Measurements from ENCODE around the gene CHD2. TPM values are rescaled to one million over a fixed set of nuclear protein-coding genes. Genes with fewer than 3 reads are reported as not detected.
"Not testable (repeated sequence)": the region's sequence is repeated elsewhere in the genome, so short reads cannot be mapped to it uniquely, and the experiment has no call there.

CHD2 gene
- total RNA-seq, 1 donor from 2014 or later, result 63.4 TPM

DNA sequence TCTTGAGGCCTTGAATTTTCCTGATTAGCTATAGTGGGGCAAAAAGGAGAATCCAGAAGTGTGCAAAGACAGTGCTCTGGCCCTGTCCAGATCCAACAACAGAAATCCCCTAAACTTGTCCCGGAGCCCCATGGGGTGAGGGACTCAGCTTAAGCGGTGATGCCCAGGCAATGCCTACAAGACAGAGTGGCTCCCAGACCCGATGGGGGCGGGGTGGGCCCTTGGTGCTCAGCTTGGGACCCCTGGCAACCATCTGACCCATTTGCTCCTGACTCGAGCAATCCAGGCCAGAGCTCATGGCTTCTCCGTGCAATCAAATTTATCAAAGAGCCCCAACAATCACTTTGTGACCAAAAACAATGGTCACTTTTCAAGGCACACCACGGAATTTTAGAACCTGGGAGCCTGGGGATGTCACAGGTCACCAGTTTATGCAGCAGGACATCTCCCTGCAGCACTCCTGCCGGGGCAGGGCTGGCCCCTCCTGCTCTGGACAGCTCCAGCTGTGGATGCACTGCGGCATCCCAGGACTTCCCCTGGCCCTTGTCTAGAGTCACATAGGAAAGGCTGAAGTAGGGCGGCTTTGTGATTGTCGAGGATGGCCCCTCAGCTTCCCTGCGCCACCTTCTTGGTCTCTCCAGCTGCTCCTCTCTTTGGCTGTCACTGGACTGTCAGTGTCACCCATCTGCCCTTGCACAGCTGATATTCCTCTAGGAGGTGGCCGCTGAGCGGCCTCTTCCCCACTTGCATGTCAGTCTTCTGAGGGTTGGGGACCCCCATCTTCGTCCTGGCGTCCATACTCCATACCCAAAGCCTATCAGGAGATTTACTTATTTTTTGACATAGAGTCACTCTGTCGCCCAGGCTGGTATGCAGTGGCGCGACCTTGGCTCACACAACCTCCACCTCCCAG lies 160.5 kb downstream of the CHD2 start:
- no peak for DNase-seq (ENCODE audit: extremely low read depth, low read depth, low spot score)

- not testable (repeated sequence) for DNase-seq (ENCODE audit: extremely low read depth, low read depth, low spot score)
Measured at GRCh38 chr15:93062628-93063261, 162.6 kb downstream of the CHD2 start.

DNA sequence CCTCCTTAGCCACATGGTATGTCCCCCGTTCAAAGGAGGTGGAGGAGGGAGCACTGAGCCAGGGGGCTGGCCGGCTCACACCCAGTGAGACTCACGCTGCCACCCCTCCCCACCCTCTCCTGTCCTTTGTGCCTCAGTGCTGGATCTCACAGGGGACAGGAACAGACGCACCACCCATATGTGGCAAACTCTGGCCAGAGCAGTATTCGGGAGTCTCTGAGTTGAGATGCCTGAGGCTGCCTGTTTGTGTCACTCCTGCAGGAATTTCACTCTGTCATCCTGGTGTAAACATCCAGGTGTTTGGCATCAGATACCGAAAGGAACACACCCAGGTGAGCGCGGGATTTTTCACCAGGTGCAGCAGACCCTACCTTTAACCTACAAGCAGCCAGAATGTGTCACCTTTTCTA lies 163.1 kb downstream of the CHD2 start:
- DNase-seq (ENCODE audit: extremely low read depth, low read depth, low spot score), result no peak

- DNase-seq (ENCODE audit: extremely low read depth, low read depth, low spot score), result no peak
Measured at GRCh38 chr15:93063796-93064690, 163.9 kb downstream of the CHD2 start.

DNA sequence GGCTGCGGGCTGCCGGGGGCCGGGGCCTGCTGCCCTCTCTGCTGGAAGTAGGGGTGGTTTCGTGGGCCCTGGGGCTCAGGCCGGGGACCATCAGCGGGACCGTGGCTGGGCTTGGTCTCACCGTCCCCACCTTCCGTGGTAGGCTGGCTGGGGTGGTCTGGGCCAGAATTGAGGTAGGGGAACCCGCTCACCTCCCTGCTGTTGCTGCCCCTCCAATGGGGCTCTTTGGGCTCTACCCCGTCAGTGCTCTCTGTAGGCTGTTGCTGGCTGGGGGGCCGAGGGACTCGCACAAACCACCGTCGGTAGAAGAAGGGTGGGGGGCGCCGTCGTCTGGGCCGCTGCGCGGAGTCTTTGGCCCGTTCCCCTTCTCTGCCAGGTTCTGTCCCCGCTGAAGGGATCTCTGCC lies 165.5 kb downstream of the CHD2 start:
- DNase-seq (ENCODE audit: extremely low read depth, low read depth, low spot score), result no peak

DNA sequence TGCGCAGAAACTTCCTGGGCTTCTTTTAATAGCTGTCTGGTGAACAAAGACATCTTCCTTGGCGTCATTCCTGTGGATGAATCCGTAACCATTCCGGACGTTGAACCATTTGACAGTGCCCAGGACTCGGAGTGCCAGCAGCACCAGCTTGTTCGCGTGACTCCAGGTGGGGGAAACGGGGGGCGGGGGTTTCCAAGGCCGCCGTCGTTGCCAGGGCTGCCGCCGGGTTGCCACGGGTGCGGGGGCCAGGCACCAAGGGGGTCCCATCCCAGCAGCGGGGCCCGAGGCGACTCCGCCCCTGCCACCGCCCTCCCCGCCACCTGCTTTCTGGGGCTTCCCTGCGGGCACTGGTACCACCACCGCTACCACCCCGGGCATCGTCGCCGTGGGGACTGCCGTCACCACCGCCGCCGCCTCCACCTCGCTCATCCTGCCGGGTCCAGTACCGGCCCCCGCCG lies 166.1 kb downstream of the CHD2 start:
- no peak for DNase-seq (ENCODE audit: extremely low read depth, low read depth, low spot score)

GRCh38 chr15:93066834-93067648 lies 166.9 kb downstream of the CHD2 start:
- no peak for DNase-seq (ENCODE audit: extremely low read depth, low read depth, low spot score)

GRCh38 chr15:93067649-93068085 lies 167.5 kb downstream of the CHD2 start:
- DNase-seq (ENCODE audit: extremely low read depth, low read depth, low spot score), result no peak

DNA sequence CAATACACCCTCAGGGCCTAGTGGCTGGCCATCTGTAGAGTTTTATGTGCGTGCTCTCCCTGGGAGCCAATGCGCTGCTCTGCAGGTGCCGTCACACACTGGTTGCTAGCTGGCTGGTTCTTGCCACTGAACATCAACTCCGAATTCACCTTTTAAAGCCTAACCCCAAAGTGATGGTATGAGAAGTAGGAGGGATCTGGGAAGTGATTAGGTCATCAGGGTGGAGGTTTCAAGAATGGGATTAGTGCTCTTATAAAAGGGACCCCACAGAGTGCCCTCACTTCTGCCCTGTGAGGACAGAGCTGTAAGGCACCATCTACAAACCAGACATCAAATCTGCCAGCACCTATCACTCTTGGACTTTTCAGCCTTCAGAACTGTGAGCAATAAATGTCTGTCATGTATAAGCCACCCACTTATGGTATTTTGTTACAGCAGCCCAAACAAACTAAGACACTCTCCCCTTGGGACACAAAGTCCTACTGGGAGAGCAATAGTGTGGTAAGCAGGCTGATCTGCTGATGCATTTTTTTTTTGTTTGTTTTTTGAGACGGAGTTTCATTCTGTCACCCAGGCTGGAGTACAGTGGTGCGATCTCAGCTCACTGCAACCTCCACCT lies 168.6 kb downstream of the CHD2 start:
- no peak for DNase-seq (ENCODE audit: extremely low read depth, low read depth, low spot score)

DNA sequence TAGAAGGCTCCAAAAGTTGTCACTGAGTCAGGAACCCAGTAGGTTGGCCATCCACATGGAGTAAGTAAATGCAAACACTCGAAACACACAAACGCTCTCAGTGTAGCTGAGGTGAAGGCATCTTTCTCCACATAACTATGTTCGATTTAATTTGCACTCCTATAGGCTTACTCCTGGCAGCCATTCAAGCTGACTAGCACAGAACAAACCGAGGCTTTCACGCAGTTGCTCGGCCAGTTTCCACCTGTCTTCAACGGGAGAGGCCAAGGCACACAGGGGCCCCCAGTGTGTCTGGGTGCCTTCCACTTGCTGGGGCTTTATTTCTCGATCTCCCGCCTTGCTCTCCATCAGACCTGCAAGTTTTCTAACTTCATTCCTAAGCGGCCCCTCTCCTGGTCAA lies 170.0 kb downstream of the CHD2 start:
- DNase-seq (ENCODE audit: extremely low read depth, low read depth, low spot score), result no peak

GRCh38 chr15:93070551-93071296 lies 170.6 kb downstream of the CHD2 start:
- DNase-seq (ENCODE audit: extremely low read depth, low read depth, low spot score), result no peak

DNA sequence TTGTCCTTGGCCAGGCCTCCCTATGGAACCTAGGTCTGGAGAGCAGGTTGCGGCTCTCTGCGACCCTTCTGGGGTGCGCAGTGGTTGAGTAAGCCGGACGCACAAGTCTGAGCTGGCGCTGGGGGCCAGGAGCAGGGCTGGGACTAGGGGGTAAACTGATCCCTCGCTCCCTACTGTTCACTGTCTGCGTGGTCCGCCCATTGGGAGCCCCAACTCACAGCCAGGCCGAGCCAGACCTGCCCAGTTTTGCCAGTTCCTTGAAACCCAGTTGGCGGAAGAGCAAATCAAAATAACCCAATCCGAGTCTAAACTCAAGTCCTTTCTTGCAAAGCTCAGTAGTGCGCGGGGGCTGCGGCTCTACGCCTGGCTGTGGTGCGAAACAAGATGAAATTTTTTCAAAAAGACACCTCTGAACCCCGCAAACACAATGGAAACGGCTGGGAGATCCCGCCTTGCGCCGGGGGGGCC lies 171.4 kb downstream of the CHD2 start:
- no peak for DNase-seq (ENCODE audit: extremely low read depth, low read depth, low spot score)

DNA sequence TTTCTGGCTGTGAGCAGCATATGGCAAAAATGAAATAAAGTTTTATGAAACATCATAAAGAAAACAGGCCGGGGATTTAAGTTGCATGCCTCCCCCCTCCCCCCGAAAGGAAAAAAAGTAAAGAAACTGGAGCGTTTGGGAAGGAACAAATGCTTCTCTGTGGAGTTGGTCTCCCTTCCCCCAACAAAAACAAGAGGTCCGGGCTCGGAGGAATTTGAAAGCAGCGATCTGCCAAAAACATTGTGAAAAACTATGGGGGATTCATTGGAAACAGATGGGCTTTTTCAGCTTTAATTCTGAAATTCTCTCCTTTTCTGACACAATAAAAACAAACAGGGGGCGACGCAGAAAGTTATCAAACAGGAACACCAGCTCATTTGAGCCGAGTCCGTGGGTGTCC lies 171.9 kb downstream of the CHD2 start:
- DNase-seq (ENCODE audit: extremely low read depth, low read depth, low spot score), result no peak

GRCh38 chr15:93072411-93073394 lies 172.6 kb downstream of the CHD2 start:
- no peak for DNase-seq (ENCODE audit: extremely low read depth, low read depth, low spot score)

- no peak for DNase-seq (ENCODE audit: extremely low read depth, low read depth, low spot score)
Measured at GRCh38 chr15:93073465-93073952, 173.4 kb downstream of the CHD2 start.

DNA sequence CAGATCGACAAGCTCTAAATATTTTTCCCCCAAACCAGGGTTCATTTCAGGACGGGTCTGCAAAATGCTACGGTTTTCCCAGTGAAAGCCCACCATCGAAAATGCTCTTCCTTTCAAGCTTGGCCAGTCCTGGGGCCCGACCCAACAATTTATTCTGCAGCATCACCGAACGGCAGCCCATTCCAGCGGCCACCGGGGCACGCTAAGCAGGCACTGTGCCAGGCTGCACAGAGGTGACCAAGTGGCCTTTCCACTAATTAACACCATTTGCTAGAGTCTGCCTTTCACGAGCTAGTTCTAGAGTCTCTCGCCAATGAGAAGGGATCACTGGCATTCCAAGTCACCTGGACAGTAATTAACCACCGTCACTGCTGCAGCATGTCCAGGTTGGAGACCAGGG lies 174.5 kb downstream of the CHD2 start:
- DNase-seq (ENCODE audit: extremely low read depth, low read depth, low spot score), result no peak

DNA sequence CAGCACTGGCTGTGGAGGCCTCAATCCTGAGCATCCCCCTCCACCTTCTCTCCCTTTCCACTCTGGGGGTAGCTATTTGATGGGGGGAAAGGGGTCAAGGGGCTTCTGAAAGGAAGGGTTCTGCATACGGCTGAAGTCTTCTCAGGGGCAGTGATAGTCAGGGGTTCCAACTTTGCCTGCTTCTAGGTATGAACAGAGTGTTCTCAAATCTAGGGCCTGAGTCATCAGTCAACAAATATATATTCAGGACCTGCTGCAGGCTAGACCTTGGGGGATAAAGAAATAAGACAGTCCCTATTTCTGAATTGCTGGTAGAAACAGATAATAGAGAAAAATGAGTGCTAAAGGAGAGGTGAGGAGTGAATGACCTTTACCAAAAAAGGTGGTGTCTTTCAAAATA lies 176.1 kb downstream of the CHD2 start:
- no peak for DNase-seq (ENCODE audit: extremely low read depth, low read depth, low spot score)

DNA sequence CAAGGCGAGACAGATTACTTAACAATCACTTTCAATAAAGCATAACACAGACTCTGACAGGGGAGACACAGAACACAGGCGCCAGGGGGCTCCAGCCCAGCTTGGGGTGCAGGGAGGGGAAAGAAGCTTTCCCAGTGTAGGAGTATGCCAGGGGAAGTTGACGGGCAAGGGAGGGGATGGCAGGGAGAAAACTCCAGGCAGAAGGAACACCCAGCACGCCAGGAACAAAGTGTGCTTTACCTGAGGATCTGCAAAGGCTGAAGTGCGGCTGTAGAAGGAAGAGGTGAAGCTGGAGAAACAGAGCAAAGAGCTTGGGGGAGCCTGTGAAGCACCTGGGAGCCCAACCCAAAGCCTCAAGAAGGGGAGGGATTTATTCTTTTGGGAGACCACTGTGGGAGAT lies 176.8 kb downstream of the CHD2 start:
- no peak for DNase-seq (ENCODE audit: extremely low read depth, low read depth, low spot score)
